Neural progenitor cell (in vitro differentiated cells): Measurements from ENCODE around the gene ANKRD11.

Experiments
- CTCF ChIP-seq: fragments of 200-600 bp; sonication (generic); IDR thresholded peaks from 2 replicates; pipeline ENCODE4 v1.5.1; 2017; ENCODE audit warnings: antibody characterized with exemption, mild to moderate bottlenecking
- EZH2phosphoT487 ChIP-seq: fragments of 200-600 bp; sonication (generic); IDR thresholded peaks from 2 replicates; pipeline ENCODE4 v1.6.1; 2017; ENCODE audit warnings: antibody characterized with exemption

GRCh38 chr16:89272631-89273030, 217.7 kb downstream of the ANKRD11 start:
- TF ChIP-seq CTCF, result no peak
- TF ChIP-seq EZH2phosphoT487, result no peak
